ENCODE data around the gene VPS37D.

The VPS37D gene

DNA sequence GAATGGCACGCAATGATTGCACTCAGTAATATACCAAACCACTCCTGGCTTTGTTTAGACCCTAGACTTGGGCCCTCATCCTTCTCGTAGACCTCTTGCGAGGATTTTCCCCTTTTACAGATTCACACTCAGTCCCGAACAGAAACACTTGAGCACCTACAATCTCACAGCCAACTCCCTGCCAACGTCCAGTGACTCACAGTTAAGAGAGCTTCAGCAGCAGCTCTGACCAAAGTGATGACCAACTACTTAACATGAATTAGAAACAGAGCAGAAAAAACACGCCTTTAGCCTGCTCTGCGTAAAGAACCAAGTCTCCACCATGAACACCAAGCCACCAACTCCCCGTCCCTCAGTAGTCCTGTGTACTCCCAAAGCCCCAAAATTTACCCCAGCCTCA, 13.4 kb downstream of the VPS37D start:
- DNase-seq (ENCODE audit: low read depth) = no peak

DNA sequence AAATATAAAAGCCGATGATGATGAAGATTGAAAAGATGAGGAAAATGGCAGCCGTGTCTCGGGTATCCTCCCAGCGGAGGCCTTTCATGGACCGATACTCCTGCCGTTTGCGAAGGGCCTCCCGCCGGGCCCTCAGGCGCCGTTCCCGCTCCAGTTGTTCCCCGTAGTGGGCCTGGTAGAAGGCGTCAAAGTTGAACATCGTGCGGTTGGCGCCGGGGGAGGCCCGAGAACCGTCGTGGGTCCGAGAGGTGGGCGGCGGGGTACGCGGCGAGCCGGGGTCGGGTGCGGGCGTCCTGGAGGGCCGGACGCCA, 15.1 kb downstream of the VPS37D start:
- no peak for DNase-seq (ENCODE audit: low read depth)

DNA sequence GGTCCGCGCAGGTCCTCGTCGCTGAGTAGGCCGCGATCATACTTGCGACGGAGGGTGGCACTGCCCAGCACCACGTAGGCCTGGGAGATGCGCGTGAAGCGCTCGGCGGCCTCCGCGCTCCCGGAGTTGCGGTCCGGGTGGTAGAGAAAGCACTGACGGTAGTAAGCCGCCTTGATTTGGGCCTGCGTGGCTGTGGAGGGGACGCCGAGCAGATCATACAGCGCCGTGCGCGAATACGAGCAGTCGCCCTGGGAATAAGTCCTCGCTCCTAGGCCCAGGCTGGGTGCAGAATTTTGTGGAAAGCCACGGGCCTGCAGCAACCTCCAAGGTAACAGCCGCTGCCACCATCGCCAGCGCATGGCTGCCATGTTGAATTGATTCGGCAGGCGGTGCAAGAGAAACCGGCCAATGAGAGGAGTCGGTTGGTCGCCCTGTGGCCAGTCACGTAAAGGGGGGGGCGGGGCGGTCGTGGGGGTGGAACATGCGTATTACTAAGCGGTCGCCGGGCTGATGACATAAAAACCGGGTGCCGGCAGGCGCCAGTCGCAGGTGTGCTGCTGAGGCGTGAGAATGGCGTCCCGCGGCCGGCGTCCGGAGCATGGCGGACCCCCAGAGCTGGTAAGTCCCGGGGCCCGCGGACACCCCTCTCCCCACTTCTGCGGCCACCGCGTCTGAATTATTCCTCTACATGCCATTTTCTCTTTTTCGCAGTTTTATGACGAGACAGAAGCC, 15.6 kb downstream of the VPS37D start, which contains the start of the genes BUD23 and DNAJC30:
BUD23 (plus strand) TSS at position 542 of the 732 bp plus-strand sequence; CDS start at position 571, 29 bp downstream.
DNAJC30 (minus strand) TSS at position 398 of the 732 bp plus-strand sequence; CDS start at position 368, 30 bp downstream.
- peak; percentile 94 for DNase-seq (ENCODE audit: low read depth)

DNA sequence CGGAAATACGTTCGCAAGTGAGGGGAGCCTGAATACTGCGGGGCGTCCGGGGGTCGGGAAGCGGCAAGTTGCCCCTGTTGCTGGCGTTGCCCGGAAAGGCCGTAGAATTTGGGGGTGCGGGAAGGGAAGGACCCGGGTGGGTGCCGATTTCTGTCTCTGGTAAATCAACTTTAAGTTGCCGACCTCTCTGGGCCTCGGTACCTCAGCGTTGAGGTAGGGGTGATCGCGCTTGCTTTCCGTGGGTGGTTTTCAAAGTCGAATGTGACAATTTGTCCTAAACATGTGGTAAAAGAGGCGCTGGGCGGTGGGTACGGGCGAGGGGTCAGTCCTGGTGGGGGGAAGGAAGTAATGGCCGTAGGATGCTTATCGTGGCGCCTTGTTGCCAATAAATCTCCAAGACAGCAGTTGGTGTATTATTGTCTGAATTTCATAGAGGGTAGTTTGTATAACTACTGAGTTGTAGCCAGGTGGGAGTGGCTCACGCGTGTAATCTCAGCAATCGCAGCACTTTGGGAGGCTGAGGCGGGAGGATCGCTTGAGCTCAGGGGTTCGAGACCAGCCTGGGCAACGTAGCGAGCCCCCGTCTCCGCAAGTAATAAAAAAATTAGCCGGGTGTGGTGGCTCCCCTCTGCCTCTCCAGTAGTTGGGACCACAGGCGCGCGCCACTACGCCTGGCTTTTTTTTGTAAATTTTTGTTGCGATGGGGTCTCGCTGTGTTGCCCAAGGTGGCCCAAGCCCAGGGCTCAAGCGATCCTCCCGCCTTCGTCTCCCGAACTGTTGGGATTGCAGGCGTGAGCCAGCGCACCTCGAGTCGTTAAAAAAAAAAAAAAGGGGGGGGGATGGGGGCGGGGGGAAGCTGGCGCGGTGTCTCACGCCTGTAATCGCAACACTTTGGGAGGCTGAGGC, 16.4 kb downstream of the VPS37D start:
- DNase-seq (ENCODE audit: low read depth) = no peak

DNA sequence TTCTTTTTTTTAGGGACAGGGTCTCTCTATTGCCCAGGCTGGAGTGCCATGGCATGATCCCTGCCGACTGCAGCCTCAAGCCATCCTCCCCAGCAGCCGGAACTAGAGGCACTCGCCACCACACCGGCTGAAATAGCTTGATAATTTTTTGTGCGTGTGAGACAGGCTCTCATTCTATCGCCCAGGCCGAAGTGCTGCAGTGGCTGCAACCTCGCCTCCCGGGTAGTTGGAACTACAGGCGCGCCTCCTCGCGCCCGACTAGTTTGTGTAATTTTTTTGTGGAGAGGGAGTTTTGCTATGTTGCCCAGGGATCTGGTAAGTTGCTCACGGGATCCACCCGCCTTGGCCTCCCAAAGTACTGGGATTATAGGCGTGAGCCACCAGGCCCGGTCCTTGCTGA, 17.7 kb downstream of the VPS37D start:
- DNase-seq (ENCODE audit: low read depth) = no peak

DNA sequence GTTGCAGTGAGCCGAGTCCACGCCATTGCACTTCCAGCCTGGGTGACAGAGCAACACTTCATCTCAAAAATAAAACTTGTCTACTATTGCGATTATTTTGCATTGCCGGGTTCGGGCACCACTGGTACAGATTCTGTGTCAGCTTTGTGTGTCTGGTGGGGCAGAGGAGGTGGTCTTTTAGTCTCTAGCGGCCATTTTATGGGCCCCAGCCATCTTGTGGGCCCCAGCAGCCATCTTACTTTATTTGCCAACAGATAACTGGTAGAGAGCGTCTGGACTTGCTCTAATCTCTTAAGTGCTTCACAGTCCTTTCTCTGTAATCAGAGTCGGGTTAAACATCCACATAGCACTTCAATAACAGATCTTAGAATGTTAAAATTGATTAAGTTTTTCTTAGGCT, 20.7 kb downstream of the VPS37D start:
- no peak for DNase-seq (ENCODE audit: low read depth)

DNA sequence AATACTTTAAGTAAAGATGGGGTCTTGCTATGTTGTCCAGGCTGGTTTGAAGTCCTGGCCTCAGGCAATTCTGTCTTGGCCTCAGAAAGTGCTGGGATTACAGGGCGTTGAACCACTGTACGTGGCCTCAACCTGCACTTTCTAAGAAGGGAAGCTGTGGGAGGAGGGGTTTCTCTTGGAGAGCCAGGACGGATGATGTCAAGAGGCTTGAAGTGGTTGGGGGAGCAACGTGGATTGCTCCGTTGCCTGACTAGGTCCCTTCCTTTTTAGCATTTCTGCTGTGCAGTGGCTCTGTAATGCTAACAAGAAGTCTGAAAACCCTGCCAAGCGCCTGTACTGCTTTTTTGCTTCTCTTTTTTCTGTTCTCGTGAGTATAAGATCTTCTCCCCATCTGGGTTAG, 23.0 kb downstream of the VPS37D start:
- no peak for DNase-seq (ENCODE audit: low read depth)

DNA sequence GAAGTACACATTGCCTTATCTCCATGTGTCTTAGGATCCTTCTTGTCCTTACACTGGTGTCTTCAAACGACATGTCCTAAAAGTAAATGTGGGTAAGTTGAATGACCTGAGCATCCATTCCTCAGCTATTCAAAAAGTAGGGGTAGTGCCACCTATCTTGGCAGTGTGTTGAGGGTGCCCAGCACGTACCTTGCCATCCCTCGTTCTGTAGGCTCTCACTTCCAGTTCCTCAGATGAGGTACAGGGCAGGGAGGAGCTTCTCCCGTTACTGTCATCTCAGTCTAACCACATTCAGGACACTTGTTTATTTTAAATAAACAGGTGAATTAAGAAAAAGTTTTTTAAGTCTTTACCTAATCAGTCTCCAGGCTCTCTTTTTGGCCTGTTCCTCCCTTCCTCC, 28.7 kb downstream of the VPS37D start:
- DNase-seq (ENCODE audit: low read depth) = no peak

DNA sequence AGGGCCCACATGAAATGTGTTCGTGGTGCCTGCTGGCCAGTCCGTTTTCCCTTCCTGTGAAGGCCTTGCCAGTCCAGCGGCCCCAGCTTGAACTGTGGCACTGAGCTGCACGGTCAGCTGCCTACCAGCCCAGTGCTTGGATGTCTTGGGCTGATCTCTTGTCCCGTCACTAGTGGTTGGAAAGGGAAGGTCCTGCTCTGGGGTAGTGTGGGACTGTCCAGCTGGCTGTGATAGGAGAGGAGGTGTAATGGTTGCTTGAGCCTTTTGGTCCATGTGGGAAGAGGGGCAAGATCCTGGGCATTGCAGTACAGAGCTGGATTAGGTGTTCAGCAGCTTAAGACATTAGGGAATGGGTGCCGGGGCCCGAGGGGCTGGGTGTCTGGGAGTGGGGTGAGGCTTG, 30.8 kb downstream of the VPS37D start:
- no peak for DNase-seq (ENCODE audit: low read depth)

DNA sequence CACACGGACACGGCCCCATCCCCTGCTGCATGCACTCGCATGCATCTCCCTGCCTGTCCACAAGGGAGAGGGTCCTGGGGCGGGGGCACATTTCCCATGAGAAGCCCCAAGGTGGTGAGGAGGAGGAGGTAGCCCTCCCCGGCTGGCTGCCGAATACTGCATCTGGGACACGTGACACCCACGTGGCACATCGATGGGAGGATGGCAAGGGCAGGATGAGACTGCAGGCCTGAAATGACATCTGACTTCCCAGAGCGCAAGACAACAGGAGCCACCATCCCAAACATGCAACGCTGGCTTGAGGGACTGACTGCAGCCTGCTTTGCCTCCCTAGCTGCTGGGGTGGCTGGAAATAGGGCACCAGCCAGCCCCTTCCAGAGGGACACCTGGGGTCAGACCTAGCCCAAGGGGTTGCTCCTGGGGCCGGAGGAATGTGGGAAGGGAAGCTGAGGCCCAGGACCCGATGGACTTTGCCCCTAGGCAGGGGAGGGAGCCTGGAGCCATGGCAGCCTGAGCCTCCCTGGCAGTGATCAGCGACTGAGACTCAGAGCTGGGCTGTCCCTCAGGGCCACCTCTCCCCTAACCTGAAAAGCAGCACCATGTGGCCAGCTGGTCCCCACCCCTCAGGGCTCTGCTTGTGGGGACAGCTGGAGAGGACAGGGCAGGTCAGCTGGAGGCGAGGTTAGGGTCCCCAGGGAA, 31.9 kb downstream of the VPS37D start:
- no peak for DNase-seq (ENCODE audit: low read depth)

DNA sequence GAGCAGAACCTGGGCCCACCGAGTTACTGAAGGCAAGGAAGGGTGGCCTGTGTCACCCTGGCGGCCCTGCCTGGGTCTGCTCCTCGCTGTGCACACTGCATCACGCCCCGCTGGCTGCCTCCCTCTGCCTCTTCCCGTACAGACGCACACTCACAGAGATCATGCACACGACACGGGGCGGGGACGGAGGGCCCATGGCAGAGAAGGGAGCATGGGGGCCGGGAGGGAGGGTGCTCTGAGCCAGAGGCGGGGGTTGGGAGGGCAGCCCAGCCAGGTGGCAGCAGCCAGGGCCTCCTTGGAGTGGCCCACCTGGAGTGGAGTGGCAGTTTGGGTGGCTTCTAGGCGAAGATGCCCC, 32.4 kb downstream of the VPS37D start:
- no peak for DNase-seq (ENCODE audit: low read depth)

DNA sequence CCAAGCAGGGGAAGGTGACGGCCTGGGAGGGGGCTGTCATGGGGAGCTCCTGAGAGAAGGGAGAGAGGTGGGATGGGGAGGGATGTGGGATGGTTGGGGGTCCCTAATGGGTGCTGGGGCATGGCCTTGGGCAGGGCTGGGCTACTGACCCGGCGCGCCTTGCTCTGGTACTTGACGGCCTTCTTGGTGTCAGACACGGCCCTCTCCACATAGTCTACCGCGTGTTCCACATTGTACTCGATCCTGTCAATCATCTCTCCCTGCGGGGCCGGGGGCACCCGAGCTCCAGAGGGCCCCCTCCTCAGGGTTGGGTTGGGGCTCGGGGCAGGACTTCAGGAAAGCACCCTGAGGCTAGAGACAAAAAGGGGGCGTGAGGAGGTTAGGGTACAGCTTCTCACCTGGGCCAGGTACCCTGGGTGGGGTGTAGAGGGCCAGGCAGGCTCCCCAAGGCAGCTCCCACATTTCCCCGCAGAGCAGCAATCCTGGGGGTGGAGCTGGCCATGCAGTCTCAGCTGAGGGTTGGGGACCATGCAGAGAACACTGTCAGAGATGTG, 33.0 kb downstream of the VPS37D start:
- no peak for DNase-seq (ENCODE audit: low read depth)

DNA sequence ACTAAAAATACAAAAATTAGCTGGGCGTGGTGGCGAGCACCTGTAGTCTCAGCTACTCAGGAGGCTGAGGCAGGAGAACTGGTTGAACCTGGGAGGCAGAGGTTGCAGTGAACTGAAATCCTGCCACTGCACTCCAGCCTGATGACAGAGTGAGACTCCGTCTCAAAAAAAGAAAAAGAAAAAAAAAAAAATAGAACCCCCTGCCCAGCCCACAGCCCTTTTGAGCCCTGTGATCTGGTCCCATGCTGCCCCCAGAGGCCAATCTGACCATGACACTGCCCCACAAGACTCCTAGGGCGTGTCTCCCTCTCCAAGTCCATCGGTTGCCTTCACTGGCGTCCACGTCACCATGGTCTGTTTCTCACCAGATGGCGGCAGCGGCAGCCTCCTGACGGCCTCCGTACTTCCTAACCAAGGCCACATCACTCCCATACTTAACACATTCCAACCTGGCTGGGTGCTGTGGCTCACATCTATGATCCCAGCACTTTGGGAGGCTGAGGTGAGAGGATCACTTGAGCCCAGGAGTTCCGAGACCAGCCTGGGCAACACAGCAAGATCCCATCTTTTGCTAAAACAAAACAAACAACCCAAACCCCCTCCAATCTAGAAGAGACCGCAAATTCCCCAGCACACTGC, 33.8 kb downstream of the VPS37D start:
- no peak for DNase-seq (ENCODE audit: low read depth)

DNA sequence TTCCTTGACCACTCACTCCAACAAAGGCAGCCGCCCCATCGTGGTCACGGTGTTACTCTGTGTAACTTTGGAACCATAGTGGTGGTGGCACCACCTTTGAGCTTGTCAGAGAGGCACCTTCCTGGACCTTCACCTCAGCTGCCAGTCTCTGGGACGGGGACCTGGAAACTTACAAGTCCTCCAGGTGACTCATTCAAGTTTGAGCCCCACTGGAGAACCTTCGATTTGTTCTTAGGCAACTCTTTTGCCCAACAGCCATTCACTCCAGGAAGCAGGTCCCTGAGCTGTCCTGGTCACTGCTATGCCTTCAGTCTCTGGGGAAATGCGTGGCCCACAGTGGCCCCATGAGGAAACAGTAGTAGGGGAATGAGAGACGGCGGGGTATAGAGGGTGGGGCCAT, 34.6 kb downstream of the VPS37D start:
- no peak for DNase-seq (ENCODE audit: low read depth)

DNA sequence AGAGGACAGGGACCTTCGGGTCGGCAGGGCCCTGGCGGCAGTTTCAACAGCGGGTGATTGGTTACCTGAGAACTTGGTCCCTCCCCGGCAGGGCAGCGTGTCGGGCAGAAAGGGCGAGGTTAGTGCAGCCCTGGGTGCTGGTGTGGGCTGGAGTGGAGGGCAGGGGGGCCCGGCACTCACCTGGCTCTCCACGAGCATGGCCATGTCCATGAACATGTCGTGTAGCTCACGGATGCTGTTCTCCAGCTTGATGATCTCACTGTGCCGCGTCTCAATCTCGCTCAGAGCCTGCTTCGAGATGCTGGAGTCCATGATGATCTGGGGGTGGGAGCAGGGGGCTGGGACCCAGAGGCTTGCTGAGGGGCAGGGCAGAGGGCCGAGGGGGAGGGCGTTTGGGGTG, 35.0 kb downstream of the VPS37D start:
- DNase-seq (ENCODE audit: low read depth) = no peak

DNA sequence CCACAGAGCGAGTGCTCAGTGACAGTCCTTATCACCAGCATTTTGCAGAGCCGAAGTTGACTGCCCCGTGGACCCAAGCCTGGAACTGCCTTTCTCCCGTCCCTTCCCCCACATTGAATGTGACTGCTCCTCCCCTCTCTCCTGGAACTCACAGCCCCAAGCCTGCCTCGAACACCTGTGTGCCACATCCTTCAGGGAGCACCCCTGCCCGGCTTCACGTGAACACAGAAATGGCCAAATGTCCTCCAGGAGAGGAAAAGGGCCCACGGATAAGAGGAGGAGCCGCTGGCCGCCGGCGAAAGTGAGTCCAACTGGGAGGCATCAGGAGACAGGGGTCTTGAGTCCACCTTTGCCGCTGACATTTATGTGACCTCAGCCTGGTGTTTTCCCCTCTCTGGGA, 35.6 kb downstream of the VPS37D start:
- no peak for DNase-seq (ENCODE audit: low read depth)

DNA sequence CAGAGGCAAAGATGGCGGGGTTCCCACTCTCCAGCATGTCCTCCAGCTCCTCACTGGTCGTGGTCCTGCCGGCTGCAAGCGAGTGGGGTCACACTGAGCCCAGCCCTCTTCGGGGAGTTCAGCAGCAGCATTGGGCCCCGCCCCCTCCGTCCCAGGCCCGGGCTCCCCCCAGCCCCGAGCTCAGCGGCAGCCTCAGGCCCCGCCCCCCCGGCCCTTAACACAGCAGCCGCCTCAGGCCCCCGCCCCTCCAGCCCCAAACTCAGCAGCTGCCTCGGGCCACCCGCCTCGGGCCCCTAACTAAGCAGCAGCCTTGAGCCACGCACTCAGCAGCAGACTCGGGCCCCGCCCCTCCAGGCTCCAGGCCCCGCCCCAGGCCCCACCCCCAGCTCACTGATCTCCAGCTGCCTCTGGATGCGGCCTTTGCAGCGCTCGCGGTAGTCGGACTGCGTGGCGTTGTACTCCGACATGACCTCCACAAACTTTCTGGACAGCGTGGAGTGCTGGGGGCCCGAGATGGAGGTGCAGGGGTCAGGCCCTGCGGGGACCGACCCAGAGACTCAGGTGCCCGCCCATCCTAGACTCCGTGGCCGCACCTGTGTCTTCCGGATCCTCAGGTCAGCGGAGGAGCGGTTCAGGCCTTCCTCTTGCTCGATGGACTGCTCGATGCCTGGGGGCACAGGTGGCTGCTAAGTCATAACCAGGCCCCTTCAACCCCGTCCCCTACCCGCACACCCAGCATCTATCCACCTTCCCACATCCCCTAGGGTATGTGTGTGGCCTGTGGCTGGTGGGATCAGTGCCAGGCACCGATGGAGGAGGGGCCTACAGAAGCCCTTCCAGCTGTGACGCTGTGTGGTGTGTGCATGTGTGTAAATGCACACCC, 36.4 kb downstream of the VPS37D start:
- DNase-seq (ENCODE audit: low read depth) = no peak

DNA sequence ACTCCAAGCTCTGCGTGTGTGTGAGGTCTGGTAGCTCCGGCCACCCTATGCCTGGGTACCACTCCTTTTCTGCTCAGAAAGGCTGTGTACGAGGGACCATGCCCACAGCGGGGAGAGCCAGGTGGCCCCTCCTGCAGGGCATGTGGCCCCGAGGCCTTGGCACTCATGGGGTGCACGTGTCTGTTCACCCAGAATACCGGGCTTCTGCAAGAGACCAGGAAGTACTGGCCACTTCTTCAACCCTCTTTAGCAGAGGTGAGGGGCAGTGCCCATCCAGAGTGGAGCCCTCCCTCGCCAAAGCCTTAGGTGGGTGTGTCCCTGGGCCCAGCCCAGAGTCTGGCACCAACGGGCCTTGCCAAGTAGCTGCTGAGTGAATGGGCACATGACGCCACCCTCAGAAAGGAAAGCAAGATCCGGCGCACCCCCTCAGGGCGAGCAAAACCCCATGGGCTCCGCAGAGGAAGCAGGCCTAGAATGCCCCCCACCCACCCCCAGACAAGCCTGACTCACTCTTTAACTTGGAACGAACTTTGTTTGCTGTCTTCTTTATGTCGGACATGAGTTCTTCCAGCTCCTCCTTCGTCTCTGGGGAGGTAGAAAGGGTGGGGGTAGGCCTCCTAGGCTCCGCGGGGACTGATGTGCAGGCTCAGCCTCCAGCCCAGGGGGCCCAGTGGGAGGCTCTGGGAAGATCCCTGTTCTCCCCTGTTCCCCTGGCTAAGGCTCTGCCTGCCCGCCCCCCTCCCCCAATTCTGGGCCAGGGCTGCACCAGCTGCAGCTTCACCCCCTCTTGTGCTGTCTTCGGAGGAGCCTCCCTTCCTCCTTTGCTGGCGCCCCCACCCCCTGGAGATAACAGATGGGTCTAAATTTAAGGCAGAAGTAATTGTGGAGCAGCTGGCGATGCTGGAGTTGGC, 37.3 kb downstream of the VPS37D start:
- DNase-seq (ENCODE audit: low read depth) = no peak

DNA sequence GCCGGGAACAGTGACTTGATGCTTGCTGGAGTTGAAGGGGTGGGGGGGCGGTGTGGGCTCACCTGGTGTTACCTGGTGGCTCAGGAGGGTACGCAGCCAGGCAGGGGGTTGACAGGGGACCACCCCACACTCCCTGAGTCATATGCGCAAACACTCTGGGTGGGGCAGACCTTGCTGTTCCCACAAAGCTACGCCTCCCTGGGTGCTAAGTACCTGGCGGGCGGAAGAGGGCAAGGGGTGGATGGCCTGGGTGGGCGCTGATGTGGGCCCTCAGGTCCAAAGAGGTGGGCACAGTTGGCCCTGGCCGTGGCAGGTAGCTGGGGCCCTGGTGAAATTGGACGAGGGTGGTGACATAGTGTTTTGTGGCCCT, 37.9 kb downstream of the VPS37D start:
- DNase-seq (ENCODE audit: low read depth) = no peak

All from stimulated activated CD8-positive, alpha-beta memory T cell treated with anti-CD3 and anti-CD28 coated beads, Interleukin-15, amount 100 ng/mL, for 24 hours (primary cell).